ENCODE measurements around the gene KLHL22.
"Not testable (repeated sequence)": the region's sequence is repeated elsewhere in the genome, so short reads cannot be mapped to it uniquely, and the experiment has no call there.

Gene KLHL22

GRCh38 chr22:20519558-20519957, 24.0 kb upstream of the KLHL22 start:
- Histone ChIP-seq H3K27ac (ENCODE audit: low read depth, low read length) (no peak overlapping the region), H3K4me3 (ENCODE audit: low read length) (no peak overlapping the region), H3K27me3 (ENCODE audit: control insufficient read depth, insufficient read depth, low read length) (no peaks in the 10 kb centered on the region), H3K36me3 (ENCODE audit: control insufficient read depth, insufficient read depth, low read length) (peaks cover 11% of the 10 kb centered on the region), H3K9ac (ENCODE audit: low read length) (no peak overlapping the region), H3K4me1 (ENCODE audit: control insufficient read depth, insufficient read depth, low read length) (peaks cover 4% of the 10 kb centered on the region)

GRCh38 chr22:20517841-20518592, 22.4 kb upstream of the KLHL22 start:
- Histone ChIP-seq H3K27ac (ENCODE audit: low read depth, low read length) (no peak overlapping the region), H3K9ac (ENCODE audit: low read length) (no peak overlapping the region), H3K4me3 (ENCODE audit: low read length) (no peak overlapping the region), H3K27me3 (ENCODE audit: control insufficient read depth, insufficient read depth, low read length) (no peaks in the 10 kb centered on the region), H3K4me1 (ENCODE audit: control insufficient read depth, insufficient read depth, low read length) (peaks cover 4% of the 10 kb centered on the region), H3K36me3 (ENCODE audit: control insufficient read depth, insufficient read depth, low read length) (peaks cover 13% of the 10 kb centered on the region)

GRCh38 chr22:20517422-20517821, 21.8 kb upstream of the KLHL22 start:
- H3K4me3 ChIP-seq (ENCODE audit: low read length): no peak overlapping the region
- H3K36me3 ChIP-seq (ENCODE audit: control insufficient read depth, insufficient read depth, low read length): peaks cover 13% of the 10 kb centered on the region
- H3K4me1 ChIP-seq (ENCODE audit: control insufficient read depth, insufficient read depth, low read length): peaks cover 4% of the 10 kb centered on the region
- no peak overlapping the region for H3K9ac ChIP-seq (ENCODE audit: low read length)
- no peak overlapping the region for H3K27ac ChIP-seq (ENCODE audit: low read depth, low read length)
- H3K27me3 ChIP-seq (ENCODE audit: control insufficient read depth, insufficient read depth, low read length): no peaks in the 10 kb centered on the region

GRCh38 chr22:20516399-20516798, 20.8 kb upstream of the KLHL22 start:
- peaks cover 5% of the 10 kb centered on the region for H3K4me1 ChIP-seq (ENCODE audit: control insufficient read depth, insufficient read depth, low read length)
- H3K4me3 ChIP-seq (ENCODE audit: low read length): no peak overlapping the region
- no peak overlapping the region for H3K27ac ChIP-seq (ENCODE audit: low read depth, low read length)
- H3K36me3 ChIP-seq (ENCODE audit: control insufficient read depth, insufficient read depth, low read length): peaks cover 13% of the 10 kb centered on the region
- H3K9ac ChIP-seq (ENCODE audit: low read length): no peak overlapping the region
- H3K27me3 ChIP-seq (ENCODE audit: control insufficient read depth, insufficient read depth, low read length): no peaks in the 10 kb centered on the region

- Histone ChIP-seq H3K9ac (ENCODE audit: low read length) (no peak overlapping the region), H3K36me3 (ENCODE audit: control insufficient read depth, insufficient read depth, low read length) (peaks cover 8% of the 10 kb centered on the region), H3K27me3 (ENCODE audit: control insufficient read depth, insufficient read depth, low read length) (no peaks in the 10 kb centered on the region), H3K4me3 (ENCODE audit: low read length) (no peak overlapping the region), H3K4me1 (ENCODE audit: control insufficient read depth, insufficient read depth, low read length) (peaks cover 15% of the 10 kb centered on the region), H3K27ac (ENCODE audit: low read depth, low read length) (peak overlapping the region; percentile 15)
Measured at GRCh38 chr22:20514658-20515406, 19.2 kb upstream of the KLHL22 start.

- H3K4me3 ChIP-seq (ENCODE audit: low read length): no peak overlapping the region
- peaks cover 5% of the 10 kb centered on the region for H3K36me3 ChIP-seq (ENCODE audit: control insufficient read depth, insufficient read depth, low read length)
- H3K27me3 ChIP-seq (ENCODE audit: control insufficient read depth, insufficient read depth, low read length): no peaks in the 10 kb centered on the region
- H3K27ac ChIP-seq (ENCODE audit: low read depth, low read length): no peak overlapping the region
- peaks cover 22% of the 10 kb centered on the region for H3K4me1 ChIP-seq (ENCODE audit: control insufficient read depth, insufficient read depth, low read length)
- H3K9ac ChIP-seq (ENCODE audit: low read length): no peak overlapping the region
Measured at GRCh38 chr22:20511578-20512229, 16.1 kb upstream of the KLHL22 start.

GRCh38 chr22:20510811-20511577, 15.4 kb upstream of the KLHL22 start:
- Histone ChIP-seq H3K27ac (ENCODE audit: low read depth, low read length) (peak overlapping the region; percentile 6), H3K4me3 (ENCODE audit: low read length) (no peak overlapping the region), H3K27me3 (ENCODE audit: control insufficient read depth, insufficient read depth, low read length) (no peaks in the 10 kb centered on the region), H3K36me3 (ENCODE audit: control insufficient read depth, insufficient read depth, low read length) (peaks cover 5% of the 10 kb centered on the region), H3K9ac (ENCODE audit: low read length) (no peak overlapping the region), H3K4me1 (ENCODE audit: control insufficient read depth, insufficient read depth, low read length) (peaks cover 22% of the 10 kb centered on the region)

GRCh38 chr22:20509344-20510047, 13.9 kb upstream of the KLHL22 start:
- Histone ChIP-seq H3K27ac (ENCODE audit: low read depth, low read length) (peak overlapping the region; percentile 81), H3K9ac (ENCODE audit: low read length) (no peak overlapping the region), H3K4me3 (ENCODE audit: low read length) (peak overlapping the region; percentile 79), H3K4me1 (ENCODE audit: control insufficient read depth, insufficient read depth, low read length) (peaks cover 17% of the 10 kb centered on the region), H3K36me3 (ENCODE audit: control insufficient read depth, insufficient read depth, low read length) (peaks cover 1% of the 10 kb centered on the region), H3K27me3 (ENCODE audit: control insufficient read depth, insufficient read depth, low read length) (no peaks in the 10 kb centered on the region)

- H3K36me3 ChIP-seq (ENCODE audit: control insufficient read depth, insufficient read depth, low read length): no peaks in the 10 kb centered on the region
- peaks cover 17% of the 10 kb centered on the region for H3K4me1 ChIP-seq (ENCODE audit: control insufficient read depth, insufficient read depth, low read length)
- H3K4me3 ChIP-seq (ENCODE audit: low read length): peak overlapping the region; percentile 79
- no peak overlapping the region for H3K9ac ChIP-seq (ENCODE audit: low read length)
- no peaks in the 10 kb centered on the region for H3K27me3 ChIP-seq (ENCODE audit: control insufficient read depth, insufficient read depth, low read length)
- H3K27ac ChIP-seq (ENCODE audit: low read depth, low read length): peak overlapping the region; percentile 81
Measured at GRCh38 chr22:20508815-20509271, 13.2 kb upstream of the KLHL22 start.

- peak overlapping the region; percentile 95 for H3K27ac ChIP-seq (ENCODE audit: low read depth, low read length)
- H3K4me1 ChIP-seq (ENCODE audit: control insufficient read depth, insufficient read depth, low read length): peaks cover 17% of the 10 kb centered on the region
- H3K36me3 ChIP-seq (ENCODE audit: control insufficient read depth, insufficient read depth, low read length); H3K27me3 ChIP-seq (ENCODE audit: control insufficient read depth, insufficient read depth, low read length): not testable (repeated sequence)
- H3K4me3 ChIP-seq (ENCODE audit: low read length): peak overlapping the region; percentile 79
- H3K9ac ChIP-seq (ENCODE audit: low read length): peak overlapping the region; percentile 92
Measured at GRCh38 chr22:20508067-20508755, 12.6 kb upstream of the KLHL22 start.

Data from rectal smooth muscle tissue (tissue), 1 donor.